SKM-1 treated with dmso at 0.1 percent for 144 hours (cell line): ENCODE results near the gene PROCA1.
"Not testable (repeated sequence)": the region's sequence is repeated elsewhere in the genome, so short reads cannot be mapped to it uniquely, and the experiment has no call there.

ENCODE experiments used
- DNase-seq: peaks from one replicate; lab custom pipeline; 2025; ENCODE audit not compliant: unreplicated experiment; lab: John Stamatoyannopoulos, UW

Gene PROCA1

DNA sequence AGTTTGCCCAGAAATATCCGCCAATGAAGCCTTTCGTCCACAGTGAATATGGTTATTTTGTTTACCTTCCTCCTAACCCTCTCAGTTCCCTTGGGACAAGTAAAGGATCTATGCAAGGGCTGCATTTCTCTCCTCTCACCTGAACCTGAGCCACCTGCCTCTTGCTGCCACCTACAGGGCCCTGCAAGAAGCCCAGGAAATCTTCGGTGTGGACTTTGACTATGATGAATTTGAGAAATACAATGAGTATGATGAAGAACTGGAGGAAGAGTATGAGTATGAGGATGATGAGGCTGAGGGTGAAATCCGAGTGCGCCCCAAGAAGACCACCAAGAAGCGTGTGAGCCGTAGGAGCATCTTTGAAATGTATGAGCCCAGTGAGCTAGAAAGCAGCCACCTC is 35.7 kb downstream of the PROCA1 start:
- DNase-seq: no peak

DNA sequence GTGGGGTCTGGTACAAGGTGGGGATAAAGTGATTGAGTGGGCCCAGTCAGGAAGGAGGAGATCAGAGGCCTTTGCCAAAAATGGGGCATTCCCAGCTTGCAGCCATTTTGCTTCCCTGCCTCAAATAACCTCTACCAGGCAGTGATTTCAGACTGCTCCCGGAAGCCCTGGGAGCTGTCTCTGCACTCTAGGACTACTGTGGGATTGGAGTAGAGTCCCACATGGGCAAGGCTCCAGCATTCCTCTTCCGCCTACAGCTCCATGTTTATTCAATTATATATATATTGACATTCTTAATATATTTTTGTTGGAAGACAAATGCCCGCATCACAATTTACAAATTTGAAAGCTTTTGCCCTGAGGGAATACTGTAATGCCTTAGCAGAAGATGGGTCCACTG is 36.2 kb downstream of the PROCA1 start:
- no peak for DNase-seq

- no peak for DNase-seq
Observed at GRCh38 chr17:28669918-28670317, 41.8 kb downstream of the PROCA1 start.

DNA sequence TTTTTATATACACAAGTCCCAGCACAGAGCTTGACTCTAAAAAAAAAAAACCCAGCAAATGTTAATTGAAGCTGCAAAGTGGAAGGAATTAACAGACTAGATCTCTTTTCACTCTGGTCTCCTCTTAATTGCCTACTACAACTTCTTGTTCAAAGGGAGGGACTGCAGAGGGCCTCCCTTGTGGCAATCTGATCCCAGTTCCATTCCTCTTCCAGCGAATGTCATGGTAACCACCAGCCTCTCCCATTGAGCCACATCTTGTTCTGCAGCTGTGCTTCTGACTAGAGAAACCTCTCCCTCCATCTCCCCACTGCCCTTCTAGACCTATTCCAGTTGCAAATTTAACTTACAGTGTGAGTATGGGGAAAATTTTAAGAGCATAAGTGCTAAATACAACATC is 43.8 kb downstream of the PROCA1 start:
- no peak for DNase-seq

DNA sequence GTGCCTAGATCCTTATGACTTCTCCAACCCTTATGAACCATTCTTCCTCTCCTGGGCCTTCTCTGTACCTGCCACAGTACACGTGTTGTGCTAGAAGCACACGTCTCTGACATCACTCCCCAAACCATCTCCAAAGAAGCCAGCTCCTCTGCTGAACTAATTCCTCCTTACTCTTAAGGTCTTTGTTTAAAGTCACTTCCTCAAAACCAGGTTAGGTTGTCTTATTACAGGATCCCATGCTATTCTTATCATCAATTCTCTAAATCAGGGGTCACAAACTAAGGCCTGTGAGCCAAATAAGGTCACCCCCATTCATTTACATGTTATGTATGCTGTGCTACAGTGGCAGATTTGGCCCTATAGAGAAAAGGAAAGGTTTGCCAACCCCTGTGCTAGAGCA is 45.7 kb downstream of the PROCA1 start:
- DNase-seq: no peak

- no peak for DNase-seq
Observed at GRCh38 chr17:28663723-28664122, 48.0 kb downstream of the PROCA1 start.

- DNase-seq: no peak
Observed at GRCh38 chr17:28662527-28662829, 49.2 kb downstream of the PROCA1 start.

GRCh38 chr17:28661635-28662526 is 49.8 kb downstream of the PROCA1 start, which contains the start of the genes SDF2 and SUPT6H:
Gene SDF2, minus strand, starts transcription at chr17:28661906. Its CDS starts 30 bp downstream, at chr17:28661876.
Gene SUPT6H, plus strand, starts transcription at chr17:28662205. Its CDS starts 11,197 bp downstream, at chr17:28673402.
- DNase-seq: peak; percentile 89

- DNase-seq: not testable (repeated sequence)
Observed at GRCh38 chr17:28659497-28659881, 52.2 kb downstream of the PROCA1 start.

GRCh38 chr17:28658766-28659496 is 52.8 kb downstream of the PROCA1 start:
- DNase-seq: not testable (repeated sequence)

DNA sequence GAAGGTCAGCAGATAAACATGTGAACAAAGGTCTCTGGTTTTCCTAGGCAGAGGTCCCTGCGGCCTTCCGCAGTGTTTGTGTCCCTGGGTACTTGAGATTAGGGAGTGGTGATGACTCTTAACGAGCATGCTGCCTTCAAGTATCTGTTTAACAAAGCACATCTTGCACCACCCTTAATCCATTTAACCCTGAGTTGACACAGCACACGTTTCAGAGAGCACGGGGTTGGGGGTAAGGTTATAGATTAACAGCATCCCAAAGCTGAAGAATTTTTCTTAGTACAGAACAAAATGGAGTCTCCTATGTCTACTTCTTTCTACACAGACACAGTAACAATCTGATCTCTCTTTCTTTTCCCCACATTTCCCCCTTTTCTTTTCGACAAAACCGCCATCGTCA is 53.3 kb downstream of the PROCA1 start:
- DNase-seq: not testable (repeated sequence)

DNA sequence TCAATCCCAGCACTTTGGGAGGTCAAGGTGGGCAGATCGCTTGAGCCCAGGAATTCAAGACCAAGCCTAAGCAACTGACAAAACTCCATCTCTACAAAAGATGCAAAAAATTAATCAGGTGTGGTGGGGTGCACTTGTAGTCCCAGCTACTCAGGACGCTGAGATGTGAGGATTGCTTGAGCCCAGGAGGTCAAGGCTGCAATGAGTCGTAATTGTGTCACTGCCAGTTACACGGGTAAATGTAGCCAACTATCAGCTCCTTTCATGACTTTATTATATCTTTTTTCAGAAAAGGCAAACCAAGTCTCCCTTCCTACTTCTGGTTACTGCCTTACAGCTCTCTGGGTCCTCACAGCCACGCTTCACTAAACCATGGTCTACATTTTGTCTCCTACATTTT is 53.9 kb downstream of the PROCA1 start:
- DNase-seq: no peak

GRCh38 chr17:28655160-28655559 is 56.5 kb downstream of the PROCA1 start:
- DNase-seq: no peak
